DMS153 (cell line): ENCODE data around the gene NOSIP.

Experiments
- DNase-seq: peaks from one replicate; lab custom pipeline; 2025; lab: John Stamatoyannopoulos, UW

Gene NOSIP

GRCh38 chr19:49507803-49508494 lies 72.4 kb downstream of the NOSIP start:
- DNase-seq, result no peak

DNA sequence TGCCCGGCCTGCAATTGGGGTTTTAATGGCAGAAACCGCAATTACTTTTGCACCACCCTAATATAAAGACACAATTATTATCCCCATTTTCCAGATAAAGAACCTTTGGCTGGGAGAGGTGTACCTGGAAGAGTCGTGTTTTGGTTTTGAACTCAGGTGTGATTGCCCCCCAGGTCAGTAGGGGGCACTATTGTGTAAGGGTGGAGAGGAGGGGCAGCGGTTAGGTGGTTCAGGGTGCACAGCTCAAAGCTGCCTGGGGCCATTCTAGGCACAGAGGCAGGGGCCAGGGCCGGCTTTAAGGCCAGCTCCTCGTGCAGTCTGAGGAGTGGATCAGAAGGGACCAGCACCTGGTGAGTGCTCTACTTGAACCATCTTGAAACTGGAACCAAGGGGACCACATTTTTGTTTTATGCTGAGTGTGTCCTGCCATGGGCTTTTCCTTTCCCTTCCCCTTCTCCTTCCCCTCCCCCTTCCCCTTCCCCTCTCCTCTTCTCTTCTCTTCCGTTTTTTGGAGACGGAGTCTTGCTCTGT lies 73.7 kb downstream of the NOSIP start:
- peak; percentile 18 for DNase-seq
